Fibroblast of peridontal ligament (primary cell): Measurements from ENCODE around the gene SLC26A11.
"Not testable (repeated sequence)": the region's sequence is repeated elsewhere in the genome, so short reads cannot be mapped to it uniquely, and the experiment has no call there.

Experiments used
- DNase-seq: peaks from one replicate; pipeline ENCODE4 v3.0.0-alpha.2; 2010; ENCODE audit errors: extremely low read depth

Gene SLC26A11

DNA sequence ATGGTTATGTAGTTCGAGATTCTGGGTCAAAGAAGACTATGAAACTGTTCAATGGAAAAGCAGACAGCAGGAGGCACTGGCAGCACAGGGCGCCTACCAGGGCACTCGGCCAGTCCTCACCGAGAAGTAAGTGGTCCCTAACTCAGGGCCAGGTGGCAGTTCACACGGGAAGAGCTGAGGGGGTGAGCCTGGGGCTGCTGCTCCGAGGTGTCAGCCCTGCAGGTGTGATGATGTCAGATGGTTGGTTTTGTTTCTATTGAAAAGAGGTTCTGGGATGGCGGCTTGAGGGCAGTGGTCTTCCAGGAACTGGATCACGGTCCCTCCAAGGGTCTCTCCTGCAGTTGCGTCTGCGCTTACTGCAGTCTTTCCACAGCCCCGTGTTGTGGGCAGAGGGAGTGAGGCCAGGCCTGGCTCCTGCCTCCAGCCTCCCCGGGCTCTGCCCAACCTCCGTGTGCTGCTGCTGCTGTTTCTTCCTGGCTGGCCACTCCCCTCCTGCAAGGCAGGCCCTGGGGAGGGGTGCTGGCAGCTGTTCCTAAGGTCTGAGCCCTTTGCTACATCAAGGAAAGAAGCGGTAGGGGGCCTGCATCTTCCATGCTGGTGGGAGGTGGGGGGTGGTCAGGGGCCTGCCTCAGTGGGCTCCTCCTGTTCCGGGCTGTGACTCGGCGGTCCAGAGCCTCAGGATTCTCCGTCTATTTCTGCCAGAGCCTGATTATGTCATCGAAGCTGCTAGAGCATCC, 63.1 kb downstream of the SLC26A11 start:
- DNase-seq, result no peak

DNA sequence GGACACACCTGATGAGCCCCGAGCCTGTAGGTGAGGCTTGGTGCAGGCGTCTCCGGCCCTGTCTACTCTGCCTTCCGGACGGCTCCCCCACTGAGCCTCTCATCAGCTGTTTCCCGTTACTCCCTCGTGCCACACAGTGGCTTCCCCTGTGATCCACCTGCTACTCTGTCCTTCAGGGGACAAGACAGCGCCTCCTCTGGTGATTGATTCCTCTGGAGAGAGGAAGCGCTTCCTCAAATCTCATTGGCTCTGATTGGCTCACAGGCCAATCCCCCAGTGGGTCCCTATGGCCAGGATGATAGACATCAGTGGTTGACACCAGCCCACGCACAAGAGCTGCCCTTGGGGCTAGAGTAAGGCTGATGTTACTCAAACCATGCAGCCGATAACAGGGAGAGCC, 64.4 kb downstream of the SLC26A11 start:
- DNase-seq, result no peak

- no peak for DNase-seq
These were observed 65.2 kb downstream of the SLC26A11 start for GRCh38 chr17:80285237-80285920.

GRCh38 chr17:80286638-80286960, 66.4 kb downstream of the SLC26A11 start:
- DNase-seq, result no peak

DNA sequence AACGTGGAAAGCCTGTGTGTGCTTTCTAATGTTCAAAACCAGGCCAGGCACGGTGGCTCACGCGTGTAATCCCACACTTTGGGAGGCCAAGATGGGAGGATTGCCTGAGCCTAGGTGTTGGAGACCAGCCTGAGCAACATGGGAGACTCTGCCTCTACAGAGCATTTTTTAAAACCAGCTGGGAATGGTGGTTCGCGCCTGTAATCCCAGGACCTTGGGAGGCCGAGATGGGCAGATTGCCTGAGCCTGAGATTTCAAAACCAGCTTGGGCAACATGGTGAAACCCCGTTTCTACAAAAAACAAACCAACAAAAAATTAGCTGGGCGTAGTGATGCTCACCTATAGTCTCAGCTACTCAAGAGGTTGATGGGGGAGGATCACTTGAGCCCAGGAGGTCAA, 66.8 kb downstream of the SLC26A11 start:
- no peak for DNase-seq

GRCh38 chr17:80287806-80288567, 67.8 kb downstream of the SLC26A11 start:
- DNase-seq, result no peak

- no peak for DNase-seq
These were observed 69.4 kb downstream of the SLC26A11 start for GRCh38 chr17:80289616-80290015.

DNA sequence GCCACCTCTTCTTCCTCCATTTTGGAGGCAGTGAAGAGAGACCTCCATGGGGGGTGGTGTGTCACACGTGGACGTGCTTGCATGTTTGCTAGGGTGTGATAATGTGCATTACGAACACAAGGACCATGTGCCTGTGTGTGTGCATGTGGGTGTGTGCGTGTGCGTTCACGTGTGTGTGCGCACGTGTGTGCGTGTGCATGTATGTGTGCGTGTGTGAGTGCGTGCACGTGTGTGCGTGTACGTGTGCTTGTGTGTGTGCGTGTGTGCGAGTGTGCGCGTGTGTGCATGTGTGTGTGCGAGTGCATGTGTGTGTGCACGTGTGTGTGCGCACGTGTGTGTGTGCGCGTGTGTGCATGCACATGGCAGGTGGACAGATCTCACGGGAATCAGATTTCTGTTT, 69.9 kb downstream of the SLC26A11 start:
- no peak for DNase-seq

- no peak for DNase-seq
These were observed 71.0 kb downstream of the SLC26A11 start for GRCh38 chr17:80291260-80291659.

- DNase-seq, result no peak
These were observed 71.7 kb downstream of the SLC26A11 start for GRCh38 chr17:80291691-80292487.

GRCh38 chr17:80292521-80292971, 72.3 kb downstream of the SLC26A11 start:
- no peak for DNase-seq

GRCh38 chr17:80294210-80294609, 74.0 kb downstream of the SLC26A11 start:
- DNase-seq, result no peak

DNA sequence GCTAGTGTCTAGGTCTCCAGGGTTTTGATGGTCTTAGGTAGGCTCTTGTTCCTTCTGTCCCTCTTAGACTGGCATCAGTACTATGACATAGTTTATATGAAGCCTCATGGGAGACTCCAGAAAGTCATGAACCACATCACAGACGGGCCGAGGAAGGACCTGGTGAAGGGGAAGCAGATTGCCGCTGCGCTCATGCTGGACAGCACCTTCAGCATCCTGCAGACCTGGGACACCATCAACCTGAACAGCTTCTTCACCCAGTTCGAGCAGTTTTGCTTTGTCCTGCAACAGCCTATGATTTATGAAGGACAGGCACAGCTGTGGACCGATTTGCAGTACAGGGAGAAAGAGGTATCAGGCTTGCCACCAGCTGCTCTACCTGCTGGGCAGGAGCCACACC, 74.4 kb downstream of the SLC26A11 start:
- DNase-seq, result no peak

DNA sequence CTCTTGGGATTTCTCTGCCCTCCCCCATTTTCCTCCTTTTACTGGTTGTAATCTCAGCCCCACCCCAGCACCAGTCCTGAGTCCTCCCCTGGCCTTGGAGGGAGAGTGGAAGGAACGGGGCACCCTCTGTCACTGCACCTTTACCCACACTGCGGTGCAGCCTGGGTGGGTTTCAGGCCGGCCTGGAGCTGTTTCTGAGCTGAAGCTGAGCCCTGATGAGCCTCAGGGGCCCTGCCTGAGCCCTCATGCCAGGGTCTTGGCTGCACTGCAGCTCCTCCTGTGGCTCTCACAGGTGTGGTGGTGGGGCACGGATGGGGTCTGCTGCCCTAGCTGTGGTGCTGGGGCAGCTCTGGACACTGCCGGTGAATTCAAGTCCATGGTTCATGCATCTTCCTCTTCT, 74.9 kb downstream of the SLC26A11 start:
- no peak for DNase-seq

DNA sequence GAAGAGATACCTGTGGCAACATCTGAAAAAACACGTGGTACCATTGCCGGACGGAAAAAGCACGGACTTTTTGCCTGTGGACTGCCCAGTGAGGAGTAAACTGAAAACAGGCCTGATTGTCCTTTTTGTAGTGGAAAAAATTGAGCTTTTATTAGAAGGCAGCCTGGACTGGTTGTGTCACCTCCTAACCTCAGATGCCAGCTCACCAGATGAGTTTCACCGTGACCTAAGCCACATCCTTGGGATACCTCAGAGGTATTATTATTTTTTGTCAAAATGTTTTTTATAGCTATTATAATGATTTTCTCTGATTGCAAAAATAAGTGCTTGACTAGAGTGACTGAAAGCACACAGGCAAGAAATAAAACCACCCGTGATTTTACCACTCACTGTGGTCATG, 75.3 kb downstream of the SLC26A11 start:
- no peak for DNase-seq

GRCh38 chr17:80296221-80296620, 76.0 kb downstream of the SLC26A11 start:
- DNase-seq, result no peak

DNA sequence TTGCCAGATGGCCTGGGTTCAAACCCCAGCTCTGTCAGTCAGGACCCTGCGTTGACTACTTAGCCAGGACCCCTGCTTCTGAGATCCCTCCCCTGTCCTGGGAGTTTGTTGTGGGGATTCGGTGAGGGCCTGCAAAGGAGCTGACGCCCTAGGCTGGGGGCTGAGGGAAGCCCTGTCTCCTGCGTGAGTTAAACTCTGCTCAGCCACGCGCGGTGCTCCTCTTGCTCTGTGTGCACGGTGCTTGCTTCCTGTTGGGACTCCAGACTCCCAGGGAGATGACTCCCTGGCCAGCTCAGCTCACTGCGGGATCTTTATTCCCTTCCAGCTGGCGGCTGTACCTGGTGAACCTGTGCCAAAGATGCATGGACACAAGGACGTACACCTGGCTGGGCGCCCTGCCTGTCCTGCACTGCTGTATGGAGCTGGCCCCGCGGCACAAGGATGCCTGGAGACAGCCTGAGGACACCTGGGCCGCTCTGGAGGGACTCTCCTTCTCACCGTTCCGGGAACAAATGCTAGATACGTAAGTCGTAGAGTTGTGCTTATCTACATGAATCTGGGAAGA, 77.9 kb downstream of the SLC26A11 start:
- no peak for DNase-seq

DNA sequence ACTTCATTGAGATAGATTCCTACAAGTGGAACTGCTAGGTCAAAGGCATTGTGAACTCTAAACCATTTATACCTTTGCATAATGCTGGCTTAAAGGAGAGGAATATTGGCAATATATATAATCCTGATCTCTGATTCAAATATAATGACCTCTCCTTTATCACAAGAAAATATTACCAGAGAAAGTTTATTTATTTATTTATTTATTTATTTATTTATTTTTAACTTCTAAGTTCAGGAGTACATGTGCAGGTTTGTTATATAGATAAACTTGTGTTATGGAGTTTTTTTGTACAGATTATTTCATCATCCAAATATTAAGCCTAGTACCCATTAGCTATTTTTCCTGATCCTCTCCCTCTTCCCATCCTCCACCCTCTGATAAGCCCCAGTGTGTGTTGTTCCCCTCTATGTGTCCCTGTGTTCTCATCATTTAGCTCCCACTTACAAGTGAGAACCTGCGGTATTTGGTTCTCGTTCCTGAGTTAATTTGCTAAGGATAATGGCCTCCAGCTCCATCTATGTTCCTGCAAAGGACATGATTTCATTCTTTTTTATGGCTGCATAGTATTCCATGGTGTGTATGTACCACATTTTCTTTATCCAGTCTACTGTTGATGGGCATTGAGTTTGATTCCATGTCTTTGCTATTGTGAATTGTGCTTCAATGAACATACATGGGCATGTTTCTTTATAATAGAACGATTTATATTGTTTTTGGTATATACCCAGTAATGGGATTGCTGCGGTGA, 79.3 kb downstream of the SLC26A11 start:
- not testable (repeated sequence) for DNase-seq

DNA sequence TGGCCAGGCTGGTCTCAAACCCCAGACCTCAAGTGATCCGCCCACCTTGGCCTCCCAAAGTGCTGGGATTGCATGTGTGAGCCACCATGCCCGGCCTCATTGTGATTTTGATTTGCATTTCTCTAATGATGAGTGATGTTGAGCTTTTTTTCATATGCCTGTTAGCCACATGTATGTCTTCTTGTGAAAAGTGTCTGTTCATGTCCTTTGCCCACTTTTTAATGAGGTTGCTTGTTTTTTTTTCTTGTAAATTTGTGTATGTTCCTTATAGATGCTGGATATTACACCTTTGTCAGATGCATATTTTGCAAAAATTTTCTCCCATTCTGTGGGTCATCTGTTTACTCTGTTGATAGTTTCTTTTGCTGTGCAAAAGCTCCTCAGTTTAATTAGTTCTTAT, 80.5 kb downstream of the SLC26A11 start:
- not testable (repeated sequence) for DNase-seq
